HG03378 (cell line): ENCODE data around the gene CYP2A7.
"Not testable (repeated sequence)": the region's sequence is repeated elsewhere in the genome, so short reads cannot be mapped to it uniquely, and the experiment has no call there.

Experiments used
- ATAC-seq: cut with Tn5 transposase; IDR thresholded peaks from one replicate; pipeline ENCODE4 v1.9.1; 2021; ENCODE audit warnings: mild to moderate bottlenecking, moderate library complexity; ENCODE audit not compliant: unreplicated experiment

Gene CYP2A7

GRCh38 chr19:40843653-40844052 is 38.4 kb downstream of the CYP2A7 start:
- not testable (repeated sequence) for ATAC-seq

GRCh38 chr19:40842997-40843652 is 38.9 kb downstream of the CYP2A7 start:
- ATAC-seq = not testable (repeated sequence)

GRCh38 chr19:40842012-40842411 is 40.0 kb downstream of the CYP2A7 start:
- not testable (repeated sequence) for ATAC-seq

DNA sequence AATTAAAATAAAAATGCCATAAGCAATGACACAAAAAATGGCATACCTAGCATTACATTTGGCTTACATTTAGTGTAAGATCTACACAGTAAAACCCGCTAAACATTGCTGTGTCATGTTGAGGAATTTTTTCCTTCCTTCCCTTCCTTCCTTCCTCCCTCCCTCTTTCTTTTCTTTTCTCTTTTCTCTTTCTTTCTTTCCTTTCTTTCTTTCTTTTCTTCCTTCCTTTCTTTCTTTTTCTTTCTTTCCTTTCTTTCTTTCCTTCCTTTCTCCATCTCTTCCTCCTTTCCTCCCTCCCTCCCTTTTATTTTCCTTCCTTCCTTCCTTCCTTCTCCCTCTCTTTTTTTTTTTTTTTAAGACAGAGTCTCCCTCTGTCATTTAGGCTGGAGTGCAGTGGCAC is 43.6 kb downstream of the CYP2A7 start:
- not testable (repeated sequence) for ATAC-seq

GRCh38 chr19:40836754-40837429 is 45.1 kb downstream of the CYP2A7 start:
- no peak for ATAC-seq

GRCh38 chr19:40833728-40834533 is 48.1 kb downstream of the CYP2A7 start:
- ATAC-seq = not testable (repeated sequence)

GRCh38 chr19:40832431-40832790 is 49.6 kb downstream of the CYP2A7 start:
- not testable (repeated sequence) for ATAC-seq

DNA sequence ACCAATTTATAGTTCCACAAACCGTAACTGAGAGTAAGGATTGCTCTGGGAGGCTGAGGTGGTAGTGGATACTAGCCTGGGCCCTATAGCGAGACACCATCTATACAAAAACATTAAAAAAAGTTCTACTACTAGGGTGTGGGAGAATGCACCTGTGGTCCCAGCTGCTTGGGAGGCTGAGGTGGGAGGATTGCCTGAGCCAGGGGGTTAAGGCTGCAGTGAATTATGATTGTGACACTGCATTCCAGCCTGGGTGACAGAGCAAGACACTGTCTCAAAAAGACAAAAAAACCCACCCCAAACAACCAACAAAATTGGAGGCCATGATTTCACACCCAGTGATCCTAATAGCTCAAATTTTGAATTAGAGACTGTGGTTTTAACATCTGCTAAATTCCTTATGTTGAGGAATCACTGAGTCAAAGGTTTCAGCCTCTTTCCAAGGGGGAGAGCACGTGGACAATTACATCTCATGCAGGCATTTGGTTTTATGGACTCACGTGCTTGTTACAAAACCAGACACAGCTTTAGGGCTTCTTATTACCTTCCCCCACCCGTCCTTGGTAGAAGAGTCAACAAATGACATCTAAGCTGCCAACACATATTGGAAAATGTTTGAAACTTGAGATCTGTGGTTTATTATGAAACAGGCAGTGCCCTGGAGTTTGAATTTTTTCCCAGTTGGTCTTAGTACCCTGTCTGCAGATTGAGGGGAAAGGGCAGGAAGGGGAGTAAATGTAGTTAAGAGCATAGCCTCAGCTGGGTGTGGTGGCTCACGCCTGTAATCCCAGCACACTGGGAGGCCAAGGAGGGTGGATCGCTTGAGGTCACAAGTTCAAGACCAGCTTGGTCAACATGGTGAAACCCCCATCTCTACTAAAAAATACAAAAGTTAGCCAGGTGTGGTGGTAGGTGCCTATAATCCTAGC is 50.3 kb downstream of the CYP2A7 start:
- no peak for ATAC-seq

DNA sequence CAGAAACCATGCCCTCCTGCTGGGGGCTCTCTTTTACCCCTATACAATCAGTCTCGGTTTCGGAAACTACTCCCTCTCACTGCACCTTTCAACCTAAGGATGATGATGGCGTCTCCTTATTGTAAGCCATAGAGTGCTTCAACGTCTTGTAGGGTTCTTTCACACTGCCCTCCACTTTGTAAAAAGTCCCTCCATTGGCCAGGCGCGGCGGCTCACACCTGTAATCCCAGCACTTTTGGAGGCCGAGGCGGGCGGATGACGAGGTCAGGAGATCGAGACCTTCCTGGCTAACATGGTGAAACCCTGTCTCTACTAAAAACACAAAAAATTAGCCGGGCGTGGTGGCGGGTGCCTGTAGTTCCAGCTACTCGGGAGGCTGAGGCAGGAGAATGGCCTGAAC is 51.3 kb downstream of the CYP2A7 start:
- not testable (repeated sequence) for ATAC-seq

DNA sequence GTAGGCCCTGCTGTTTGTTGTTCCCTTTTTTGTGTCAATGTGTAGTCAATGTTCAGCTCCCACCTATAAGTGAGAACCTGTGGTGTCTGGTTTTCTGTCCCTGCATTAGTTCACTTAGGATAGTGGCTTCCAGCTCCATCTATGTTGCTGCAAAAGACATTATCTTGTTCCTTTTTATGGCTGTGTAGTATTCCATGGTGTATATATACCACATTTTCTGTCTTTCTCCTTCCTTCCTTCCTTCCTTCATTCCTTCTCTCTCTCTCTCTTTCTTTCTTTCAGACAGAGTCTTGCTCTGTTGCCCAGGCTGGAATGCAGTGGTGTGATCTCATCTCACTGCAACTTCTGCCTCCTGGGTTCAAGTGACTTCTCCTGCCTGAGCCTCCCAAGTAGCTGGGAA is 52.8 kb downstream of the CYP2A7 start:
- ATAC-seq = no peak

- ATAC-seq = no peak
Observed at GRCh38 chr19:40827386-40828247, 54.4 kb downstream of the CYP2A7 start.

DNA sequence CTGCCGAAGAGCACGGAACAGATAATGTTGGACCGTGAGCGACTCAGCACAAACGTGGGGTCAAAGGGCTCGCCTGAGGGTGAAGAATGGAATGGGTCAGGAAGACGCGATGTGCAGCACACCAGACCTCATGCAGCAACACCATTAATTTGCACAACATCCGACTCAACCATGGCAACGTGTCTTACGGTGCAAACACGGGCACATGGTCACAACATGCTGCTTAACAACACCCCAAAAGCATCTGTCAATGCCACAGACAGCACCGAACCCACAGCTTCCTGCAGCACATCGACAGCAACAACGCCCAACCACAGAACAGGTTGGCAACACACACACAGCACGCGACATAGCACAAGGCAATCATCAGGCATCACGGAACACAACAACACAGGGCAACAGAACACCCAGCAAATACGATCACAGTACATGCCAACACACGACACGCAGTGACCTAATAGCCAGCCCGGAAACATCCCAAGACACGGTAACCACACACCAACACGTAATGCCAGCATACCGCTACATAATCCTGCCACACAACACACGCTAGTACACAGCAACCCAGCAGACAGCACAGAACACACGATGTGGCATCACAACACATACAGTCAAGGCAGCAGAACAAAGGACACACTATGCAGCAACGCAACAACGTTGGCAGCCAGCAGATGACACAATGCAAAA is 55.2 kb downstream of the CYP2A7 start:
- ATAC-seq = not testable (repeated sequence)

DNA sequence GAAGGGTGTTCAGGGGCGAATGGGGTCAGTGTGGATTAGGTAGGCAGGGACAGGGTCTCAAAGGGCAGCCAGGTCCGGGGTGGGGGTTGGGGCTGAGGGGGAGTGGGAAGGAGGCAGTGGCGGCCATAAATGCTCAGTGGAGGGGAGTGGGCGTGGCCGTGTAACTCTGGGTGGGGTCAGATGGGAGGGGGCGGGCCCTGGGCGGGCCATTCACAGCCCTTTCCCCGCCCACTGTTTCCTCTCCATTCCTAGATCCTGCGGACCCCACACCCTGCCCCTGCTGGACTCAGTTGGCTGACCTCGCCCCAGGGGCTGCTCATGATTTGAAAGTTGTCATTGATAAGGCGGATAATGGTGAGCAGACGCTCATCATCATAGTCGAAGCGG is 55.7 kb downstream of the CYP2A7 start:
- ATAC-seq = not testable (repeated sequence)

DNA sequence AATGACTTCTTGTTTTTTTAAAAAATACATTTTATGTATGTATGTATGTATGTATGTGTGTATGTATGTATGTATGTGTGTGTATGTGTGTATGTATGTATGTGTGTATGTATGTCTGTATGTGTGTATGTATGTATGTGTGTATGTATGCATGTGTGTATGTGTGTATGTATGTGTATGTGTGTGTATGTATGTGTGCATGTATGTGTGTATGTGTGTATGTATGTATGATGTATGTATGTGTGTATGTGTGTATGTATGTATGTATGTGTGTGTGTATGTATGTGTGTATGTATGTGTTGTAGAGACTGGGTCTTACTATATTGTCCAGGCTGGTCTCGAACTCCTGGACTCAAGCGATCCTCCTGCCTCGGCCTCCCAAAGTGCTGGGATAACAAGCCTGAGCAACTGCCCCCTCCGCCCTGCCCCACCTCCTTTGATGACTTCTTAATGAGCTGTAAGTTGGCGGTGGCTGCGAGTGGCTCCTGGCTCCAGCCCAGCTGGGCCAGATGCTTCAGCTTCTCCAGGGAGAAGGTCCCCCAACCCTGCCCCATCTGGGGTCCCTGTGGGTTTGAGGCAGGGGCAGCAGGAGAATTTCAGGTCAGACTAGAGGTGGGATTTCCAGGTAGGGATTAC is 56.5 kb downstream of the CYP2A7 start:
- ATAC-seq = not testable (repeated sequence)
